ENCODE data around the gene C5orf52.
"Not testable (repeated sequence)": the region's sequence is repeated elsewhere in the genome, so short reads cannot be mapped to it uniquely, and the experiment has no call there.

The C5orf52 gene

GRCh38 chr5:157727858-157728257 lies 56.5 kb downstream of the C5orf52 start:
- not testable (repeated sequence) for H3K27ac ChIP-seq (ENCODE audit: poor library complexity, severe bottlenecking); ATAC-seq (ENCODE audit: low read depth); H3K4me1 ChIP-seq (ENCODE audit: insufficient read depth, poor library complexity, severe bottlenecking); H3K4me3 ChIP-seq (ENCODE audit: severe bottlenecking); DNase-seq (ENCODE audit: low spot score); H3K27me3 ChIP-seq (ENCODE audit: insufficient read depth, poor library complexity, severe bottlenecking); H3K9me3 ChIP-seq (ENCODE audit: severe bottlenecking); H3K36me3 ChIP-seq (ENCODE audit: low read depth)

Measured in RWPE2 (cell line).